Measurements from ENCODE around the gene MTA1.

The MTA1 gene

GRCh38 chr14:105387530-105387922 is 32.1 kb upstream of the MTA1 start:
- DNase-seq: no peak

- DNase-seq: no peak
Measured at GRCh38 chr14:105388110-105388951, 31.3 kb upstream of the MTA1 start.

- DNase-seq: no peak
Measured at GRCh38 chr14:105388976-105389375, 30.7 kb upstream of the MTA1 start.

GRCh38 chr14:105389534-105389933 is 30.1 kb upstream of the MTA1 start:
- DNase-seq: no peak

GRCh38 chr14:105389976-105390848 is 29.4 kb upstream of the MTA1 start:
- no peak for DNase-seq

GRCh38 chr14:105390849-105391500 is 28.7 kb upstream of the MTA1 start:
- no peak for DNase-seq

- no peak for DNase-seq
Measured at GRCh38 chr14:105391541-105391940, 28.1 kb upstream of the MTA1 start.

- DNase-seq: no peak
Measured at GRCh38 chr14:105392131-105393090, 27.2 kb upstream of the MTA1 start.

- no peak for DNase-seq
Measured at GRCh38 chr14:105393151-105393550, 26.5 kb upstream of the MTA1 start.

- no peak for DNase-seq
Measured at GRCh38 chr14:105394714-105395537, 24.7 kb upstream of the MTA1 start.

- no peak for DNase-seq
Measured at GRCh38 chr14:105395538-105395854, 24.1 kb upstream of the MTA1 start.

- DNase-seq: no peak
Measured at GRCh38 chr14:105397350-105397931, 22.2 kb upstream of the MTA1 start.

GRCh38 chr14:105398044-105398725 is 21.4 kb upstream of the MTA1 start, which contains the start of gene TEX22:
Gene TEX22, plus strand, starts transcription at chr14:105398538. Its CDS starts 803 bp downstream, at chr14:105399341.
- peak; percentile 93 for DNase-seq

- peak; percentile 78 for DNase-seq
Measured at GRCh38 chr14:105398726-105399465, 20.7 kb upstream of the MTA1 start.

GRCh38 chr14:105399466-105399775 is 20.2 kb upstream of the MTA1 start:
- no peak for DNase-seq

GRCh38 chr14:105400016-105400415 is 19.6 kb upstream of the MTA1 start:
- DNase-seq: no peak

- DNase-seq: no peak
Measured at GRCh38 chr14:105401699-105402098, 17.9 kb upstream of the MTA1 start.

GRCh38 chr14:105408592-105408991 is 11.0 kb upstream of the MTA1 start:
- no peak for DNase-seq

GRCh38 chr14:105409364-105409763 is 10.3 kb upstream of the MTA1 start:
- DNase-seq: no peak

- DNase-seq: no peak
Measured at GRCh38 chr14:105410642-105411016, 9.0 kb upstream of the MTA1 start.
